Fibroblast of skin of right biceps (primary cell): Measurements from ENCODE around the gene CBX5.
A peak's percentile ranks its signal among the peaks of the same experiment; 100 is the strongest.
"Not testable (repeated sequence)": the region's sequence is repeated elsewhere in the genome, so short reads cannot be mapped to it uniquely, and the experiment has no call there.

ENCODE experiments used
- DNase-seq: peaks from one replicate; pipeline ENCODE4 v3.0.0-alpha.2; 2013

Gene CBX5

DNA sequence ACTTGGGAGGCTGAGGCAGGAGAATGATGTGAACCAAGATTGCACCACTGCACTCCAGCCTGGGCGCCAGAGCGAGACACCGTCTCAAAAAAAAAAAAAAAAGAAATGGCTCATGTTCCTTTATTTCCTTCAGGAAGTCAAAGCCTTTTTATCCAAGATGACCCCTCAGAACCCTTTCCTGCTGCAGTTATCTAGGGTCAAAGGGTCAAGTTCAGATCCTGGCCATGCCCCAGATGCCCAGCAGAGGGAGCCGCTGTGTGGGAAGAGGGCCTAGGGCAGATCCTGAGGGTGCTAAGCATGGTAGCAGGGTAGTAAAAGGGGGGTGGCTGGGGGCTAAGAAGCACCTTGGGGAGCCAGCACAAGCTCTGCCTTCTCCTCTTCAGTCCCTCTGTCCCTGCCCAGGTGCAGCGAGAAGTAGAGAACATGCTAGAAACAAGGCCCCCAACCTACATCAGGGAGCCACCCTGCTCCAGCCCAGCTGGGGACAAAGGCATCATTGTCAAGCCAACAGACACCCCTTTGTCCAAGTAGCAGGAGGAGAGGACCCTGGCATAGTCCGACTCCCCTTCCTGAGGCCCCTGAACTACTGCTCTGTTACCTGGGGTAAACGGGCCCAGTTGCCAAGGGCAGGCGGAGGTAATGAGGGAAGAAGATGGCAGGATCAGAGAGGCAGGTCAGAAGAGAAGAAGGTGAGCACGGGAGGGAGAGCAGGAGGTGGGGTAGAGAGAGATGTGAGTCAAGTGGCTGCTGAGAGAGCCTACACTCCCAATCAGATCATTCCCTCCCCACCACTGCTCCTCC, 14.4 kb upstream of the CBX5 start:
- DNase-seq, result no peak

GRCh38 chr12:54292931-54293241, 13.0 kb upstream of the CBX5 start:
- DNase-seq, result no peak

DNA sequence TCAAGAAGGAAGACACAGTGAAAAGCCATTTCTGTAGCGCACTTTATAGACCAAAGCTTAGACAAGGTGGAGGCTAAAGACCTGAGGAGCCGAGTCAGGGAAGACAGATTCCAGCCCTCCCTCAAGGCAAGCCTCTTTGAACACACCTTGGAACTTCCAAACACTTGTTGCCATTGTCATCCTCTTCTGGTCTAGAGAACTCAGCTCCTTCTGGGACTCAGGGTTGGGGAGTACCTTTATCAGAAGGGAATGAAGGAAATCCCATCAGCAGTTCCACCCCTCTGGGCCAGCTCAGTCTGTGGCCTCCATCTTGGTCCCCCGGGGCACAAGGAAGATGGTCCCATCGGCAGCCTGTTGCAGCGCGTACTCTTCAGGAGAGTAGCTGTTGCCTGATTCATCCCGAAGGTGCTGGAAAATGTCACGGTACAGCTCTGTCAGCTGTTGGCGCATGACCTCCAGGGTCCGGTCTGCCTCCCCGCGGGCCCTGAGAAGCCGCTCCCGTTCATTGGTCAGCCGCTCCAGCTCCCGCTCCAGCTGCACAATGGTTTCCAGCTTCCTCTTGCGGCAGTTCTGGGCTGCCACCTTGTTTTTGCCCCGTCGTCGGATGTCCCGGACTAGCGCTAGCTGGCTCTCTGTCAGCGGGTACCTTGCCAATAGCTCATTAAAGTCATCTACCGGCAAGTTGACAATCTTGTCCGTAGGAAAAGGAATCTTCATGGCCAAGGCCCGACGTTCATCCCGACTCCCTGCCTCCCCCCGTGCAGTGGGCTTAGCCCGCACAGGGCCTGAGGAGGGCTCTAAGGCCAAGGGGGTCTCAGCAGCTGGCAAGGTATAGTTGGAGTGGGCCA, 12.4 kb upstream of the CBX5 start:
- DNase-seq, result no peak

DNA sequence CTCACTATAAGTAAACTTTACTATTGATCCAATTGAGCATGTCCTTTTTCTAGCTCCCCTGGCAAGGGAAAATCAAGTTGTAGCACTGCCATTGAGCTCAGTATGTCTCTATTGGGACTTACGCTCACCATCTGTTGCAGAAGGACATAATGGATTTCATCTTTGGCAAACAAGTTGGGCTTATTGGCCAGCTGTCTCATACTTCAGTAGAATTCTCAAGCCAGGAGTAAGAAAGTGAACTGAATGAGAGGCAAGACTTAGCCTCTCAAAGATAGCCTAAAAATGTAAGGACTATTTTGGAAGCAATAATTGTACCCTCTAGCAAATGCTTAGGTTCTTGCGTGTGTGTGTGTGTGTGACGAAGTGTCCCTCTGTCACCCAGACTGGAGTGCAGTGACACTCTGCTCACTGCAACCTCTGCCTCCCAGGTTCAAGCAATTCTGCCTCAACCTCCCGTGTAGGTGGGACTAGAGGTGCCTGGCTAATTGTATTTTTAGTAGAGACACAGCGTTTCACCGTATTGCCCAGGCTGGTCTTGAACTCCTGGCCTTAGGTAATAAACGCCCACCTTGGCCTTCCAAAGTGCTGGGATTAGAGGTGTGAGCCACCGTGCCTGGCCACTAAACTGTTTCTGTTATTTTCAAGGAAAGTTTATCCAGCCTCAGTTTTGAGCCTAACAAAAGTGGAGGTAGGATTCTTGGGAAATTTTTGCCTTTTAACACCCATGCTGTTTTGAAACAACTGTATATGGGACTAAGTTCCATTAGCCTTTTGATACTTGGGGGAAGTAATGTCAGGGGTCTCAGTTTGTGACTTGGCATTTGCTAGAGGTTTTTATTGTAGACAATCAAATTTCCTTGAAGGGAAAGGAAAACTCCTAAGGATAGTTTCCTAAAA, 7.6 kb upstream of the CBX5 start:
- no peak for DNase-seq

DNA sequence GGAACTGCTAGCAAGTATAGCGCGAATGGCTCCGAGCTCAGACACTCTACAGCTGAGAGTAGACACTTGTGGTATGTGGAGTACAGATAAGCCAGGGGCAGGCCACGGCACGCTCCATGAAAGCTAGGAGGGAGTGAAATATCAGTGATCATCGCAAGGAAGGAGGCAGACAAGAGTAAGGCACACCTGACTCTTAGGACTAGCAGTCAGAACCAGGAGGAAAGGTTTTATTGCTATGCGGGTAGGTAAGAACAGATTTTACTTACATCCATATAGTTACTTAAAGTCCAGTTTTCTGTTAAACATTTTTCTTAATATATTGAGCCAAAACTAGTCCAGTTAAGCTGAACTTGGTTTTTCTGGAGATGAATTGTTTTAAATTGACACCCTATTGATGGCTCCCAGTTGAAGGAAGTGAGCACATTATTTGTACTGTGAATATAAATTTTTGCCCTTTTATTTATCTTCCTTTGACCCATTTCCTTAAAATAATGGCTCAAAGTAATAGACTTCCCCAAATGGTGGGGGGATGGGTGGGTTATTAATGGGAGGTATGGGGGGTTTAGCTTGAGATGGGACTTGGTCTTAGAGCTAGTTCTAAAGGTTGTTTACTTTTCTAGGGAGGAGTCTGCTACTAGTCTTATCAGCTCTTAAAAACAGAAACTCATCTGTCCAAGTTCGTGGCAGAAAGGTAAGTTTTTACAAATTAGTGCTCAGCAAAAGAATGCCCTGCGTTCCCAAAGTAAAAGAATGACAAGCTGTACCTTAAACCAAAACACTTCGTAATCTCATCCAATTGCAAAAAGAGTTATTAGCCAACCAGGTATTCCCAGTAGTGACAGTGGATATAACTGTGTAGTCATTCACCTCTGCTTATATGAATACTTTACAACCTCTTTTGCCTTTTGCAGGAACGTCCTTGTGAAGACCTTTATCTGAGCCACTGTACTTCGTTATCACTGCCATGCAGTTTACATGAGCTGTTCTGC, 6.4 kb upstream of the CBX5 start:
- DNase-seq, result no peak

DNA sequence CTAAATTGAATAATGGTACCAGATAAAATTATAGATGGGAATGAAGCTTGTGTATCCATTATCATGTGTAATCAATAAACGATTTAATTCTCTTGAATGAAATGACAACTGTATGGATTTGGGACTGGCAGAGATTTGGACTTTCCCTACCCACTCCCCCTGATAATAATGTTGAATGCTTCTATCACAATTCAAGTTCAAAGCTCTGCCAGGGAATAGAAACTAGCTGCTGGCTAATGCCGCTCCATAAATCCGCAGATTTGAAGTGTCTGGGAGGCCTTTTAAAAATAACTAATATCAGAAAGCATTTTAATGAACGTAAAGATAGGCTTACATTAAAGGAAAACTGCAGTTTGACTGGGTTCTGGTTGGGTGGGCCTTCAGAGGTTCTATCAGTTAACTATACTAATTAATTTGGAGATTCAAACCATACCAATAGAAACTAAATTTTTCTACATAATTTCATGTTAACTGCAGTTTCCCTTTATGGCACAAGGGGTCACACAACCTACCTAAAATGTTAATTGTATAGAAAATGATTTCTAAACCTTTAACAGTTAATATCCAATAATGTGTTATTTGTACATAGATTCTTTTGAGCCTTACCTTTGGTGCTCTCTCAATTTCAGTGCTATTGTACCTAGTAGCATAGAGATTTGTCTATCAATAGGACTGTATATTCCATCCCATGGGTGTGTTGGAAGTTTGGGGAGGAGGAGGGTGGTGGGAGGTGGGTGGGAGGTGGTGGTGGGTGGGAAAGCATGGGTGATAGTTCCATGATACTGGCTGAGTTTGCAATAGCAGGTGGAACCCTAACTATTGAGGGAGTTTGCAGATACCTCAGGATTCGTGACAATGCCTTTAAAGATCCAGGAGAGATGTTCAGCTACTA, 5.5 kb upstream of the CBX5 start:
- no peak for DNase-seq

DNA sequence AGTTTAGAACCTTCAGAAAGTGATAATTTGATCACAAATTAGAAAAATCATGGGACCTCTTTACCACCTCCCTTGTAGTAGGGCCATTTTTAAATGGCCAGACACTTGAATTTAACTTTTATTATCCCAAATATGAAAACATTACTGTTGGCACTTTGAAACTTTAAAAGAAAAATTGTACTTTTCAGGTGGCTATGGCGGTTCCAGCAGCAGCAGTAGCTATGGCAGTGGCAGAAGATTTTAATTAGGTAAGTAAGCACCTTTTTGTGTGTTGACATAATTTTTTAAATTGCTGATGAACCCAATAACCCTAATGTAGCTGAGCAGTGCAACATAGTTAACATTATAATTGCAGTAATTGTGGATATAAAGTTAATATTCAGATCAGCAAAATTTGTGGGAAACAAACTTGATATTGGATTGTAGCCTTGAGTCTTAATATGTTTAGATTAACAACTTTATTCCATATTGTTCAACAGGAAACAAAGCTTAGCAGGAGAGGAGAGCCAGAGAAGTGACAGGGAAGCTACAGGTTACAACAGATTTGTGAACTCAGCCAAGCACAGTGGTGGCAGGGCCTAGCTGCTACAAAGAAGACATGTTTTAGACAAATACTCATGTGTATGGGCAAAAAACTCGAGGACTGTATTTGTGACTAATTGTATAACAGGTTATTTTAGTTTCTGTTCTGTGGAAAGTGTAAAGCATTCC, 4.3 kb upstream of the CBX5 start:
- DNase-seq, result not testable (repeated sequence)

GRCh38 chr12:54282949-54283593, 3.1 kb upstream of the CBX5 start:
- DNase-seq, result no peak

GRCh38 chr12:54281694-54282093, 1.8 kb upstream of the CBX5 start:
- not testable (repeated sequence) for DNase-seq

DNA sequence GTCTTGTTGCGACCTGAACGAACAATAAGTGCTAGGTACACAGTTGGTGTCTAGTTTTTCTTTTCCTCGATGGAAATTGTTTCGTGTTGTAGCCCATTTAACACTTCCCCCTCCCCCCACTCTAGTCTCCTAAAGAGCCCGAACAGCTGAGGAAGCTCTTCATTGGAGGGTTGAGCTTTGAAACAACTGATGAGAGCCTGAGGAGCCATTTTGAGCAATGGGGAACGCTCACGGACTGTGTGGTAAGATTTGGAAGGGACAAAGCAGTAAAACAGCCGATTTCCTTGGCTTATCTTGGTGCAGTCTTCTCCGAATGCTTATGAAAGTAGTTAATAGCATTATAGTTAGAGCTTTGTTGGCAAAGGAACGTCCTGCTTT, 1.3 kb upstream of the CBX5 start:
- DNase-seq, result not testable (repeated sequence)

DNA sequence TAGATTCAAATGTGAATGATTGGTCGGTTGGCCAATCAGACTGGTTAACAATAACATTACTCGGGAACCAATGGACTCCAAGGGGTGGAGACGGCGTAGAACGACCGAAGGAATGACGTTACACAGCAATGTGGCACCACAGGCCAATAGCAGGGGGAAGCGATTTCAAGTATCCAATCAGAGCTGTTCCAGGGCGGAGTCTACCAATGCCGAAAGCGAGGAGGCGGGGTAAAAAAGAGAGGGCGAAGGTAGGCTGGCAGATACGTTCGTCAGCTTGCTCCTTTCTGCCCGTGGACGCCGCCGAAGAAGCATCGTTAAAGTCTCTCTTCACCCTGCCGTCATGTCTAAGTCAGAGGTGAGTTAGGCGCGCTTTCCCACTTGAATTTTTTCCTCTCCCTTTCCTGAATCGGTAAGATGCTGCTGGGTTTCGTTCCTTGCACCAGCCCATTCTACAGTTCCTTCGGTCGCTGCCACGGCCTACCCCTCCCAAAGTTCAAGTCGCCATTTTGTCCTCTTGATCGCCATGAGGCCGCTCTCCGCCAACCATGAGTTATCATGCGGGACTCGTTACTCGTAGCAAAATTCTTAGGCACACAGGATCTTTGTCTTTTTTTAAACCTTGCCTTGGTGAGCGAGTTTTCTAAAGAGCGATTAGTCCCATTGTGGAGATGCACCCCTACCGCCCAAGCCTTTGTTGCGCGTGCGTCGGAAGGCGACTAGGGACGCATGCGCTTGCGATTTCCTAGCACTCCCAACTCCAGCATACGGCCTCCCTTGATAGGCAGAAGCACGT, 742 bp upstream of the CBX5 start, which contains the start of gene HNRNPA1:
Gene HNRNPA1 (plus strand): TSS at position 259 of the 793 bp plus-strand sequence. CDS start 82 bp downstream, at position 341.
- peak; percentile 100 for DNase-seq

- DNase-seq, result no peak
Observed at GRCh38 chr12:54279227-54279631, 693 bp downstream of the CBX5 start.

GRCh38 chr12:54277823-54278276, 2.1 kb downstream of the CBX5 start:
- DNase-seq, result peak; percentile 86

DNA sequence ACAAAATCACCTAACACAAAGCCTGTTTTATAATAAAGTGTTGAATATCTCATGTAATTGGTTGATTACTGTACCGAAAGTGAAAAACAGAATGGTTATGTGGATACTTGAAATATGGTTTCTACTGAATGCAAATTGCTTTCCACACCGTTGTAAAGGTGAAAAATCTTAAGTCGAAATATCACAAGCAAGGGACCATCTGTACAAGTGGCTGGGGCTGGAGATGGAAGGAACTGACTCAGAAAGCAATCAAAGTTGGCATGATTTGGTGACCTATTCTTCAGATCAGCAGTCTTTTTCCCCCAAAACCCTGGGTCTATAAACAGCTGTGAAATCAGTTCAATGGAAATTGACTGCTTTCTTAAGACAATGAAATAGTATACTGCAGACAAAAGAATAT, 3.6 kb downstream of the CBX5 start:
- DNase-seq, result no peak

- DNase-seq, result no peak
Observed at GRCh38 chr12:54273981-54274380, 5.9 kb downstream of the CBX5 start.

- no peak for DNase-seq
Observed at GRCh38 chr12:54272214-54272613, 7.7 kb downstream of the CBX5 start.

- DNase-seq, result no peak
Observed at GRCh38 chr12:54270345-54270744, 9.6 kb downstream of the CBX5 start.

DNA sequence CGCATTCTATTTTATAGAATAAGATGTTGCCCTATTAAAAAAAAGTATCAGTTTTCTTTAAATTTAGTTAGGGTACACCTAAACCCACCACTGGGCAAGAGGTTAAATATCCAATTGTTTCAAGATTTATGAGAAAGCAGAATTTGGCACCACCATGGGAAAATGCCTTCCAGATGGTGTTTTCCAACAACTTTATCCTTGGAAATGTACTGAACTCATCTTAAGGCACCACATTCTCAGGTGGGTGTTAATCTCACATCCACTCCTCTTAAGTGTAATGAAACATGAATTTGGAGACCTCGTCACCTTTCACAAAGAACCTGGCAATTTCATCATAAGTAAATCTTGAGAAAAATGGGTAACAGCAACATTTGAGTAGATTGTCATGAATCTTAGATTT, 13.1 kb downstream of the CBX5 start:
- no peak for DNase-seq

- no peak for DNase-seq
Observed at GRCh38 chr12:54265364-54265812, 14.5 kb downstream of the CBX5 start.
